ENCODE results near the gene ECI2.
A peak's percentile ranks its signal among the peaks of the same experiment; 100 is the strongest.

The ECI2 gene, protein sequence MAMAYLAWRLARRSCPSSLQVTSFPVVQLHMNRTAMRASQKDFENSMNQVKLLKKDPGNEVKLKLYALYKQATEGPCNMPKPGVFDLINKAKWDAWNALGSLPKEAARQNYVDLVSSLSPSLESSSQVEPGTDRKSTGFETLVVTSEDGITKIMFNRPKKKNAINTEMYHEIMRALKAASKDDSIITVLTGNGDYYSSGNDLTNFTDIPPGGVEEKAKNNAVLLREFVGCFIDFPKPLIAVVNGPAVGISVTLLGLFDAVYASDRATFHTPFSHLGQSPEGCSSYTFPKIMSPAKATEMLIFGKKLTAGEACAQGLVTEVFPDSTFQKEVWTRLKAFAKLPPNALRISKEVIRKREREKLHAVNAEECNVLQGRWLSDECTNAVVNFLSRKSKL

GRCh38 chr6:4134841-4135664 lies at the start of gene ECI2:
TSS of gene ECI2 (minus strand) at chr6:4135575. CDS start at chr6:4135560, 15 bp downstream.
- peak in 1 of 2 donors; percentile 11 for DNase-seq (ENCODE audit: low read depth in 1 of 2, low spot score in 1 of 2)

DNA sequence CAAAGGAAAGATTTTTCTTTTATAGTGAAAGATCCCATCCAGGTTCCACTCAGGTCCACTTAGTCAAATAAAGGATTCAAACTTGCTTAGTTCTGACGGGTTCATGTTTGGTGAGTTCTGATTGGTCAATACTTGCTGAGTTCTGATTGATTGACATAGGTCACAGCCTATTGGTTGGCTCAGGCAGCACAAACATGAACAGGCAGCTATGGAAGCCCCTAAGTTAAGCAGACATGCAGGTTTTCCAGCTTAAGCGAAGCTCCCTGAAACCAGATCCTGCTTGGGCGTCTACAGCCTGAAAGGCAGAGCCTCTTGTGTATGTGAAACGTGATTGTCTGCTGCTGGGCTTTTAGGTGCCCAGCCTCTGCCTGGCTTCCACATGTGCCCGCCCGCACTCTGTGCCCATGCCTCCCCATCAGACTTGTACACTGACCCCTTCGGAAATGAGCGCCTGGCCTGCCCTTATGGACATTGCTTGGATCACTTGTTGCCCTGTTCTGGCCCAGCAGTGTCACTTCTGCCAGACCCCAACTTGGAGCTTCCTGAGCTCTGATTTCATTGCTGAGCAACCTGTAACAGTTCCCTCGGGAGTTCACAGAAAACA lies 45.4 kb upstream of the ECI2 start:
- no peak for DNase-seq (ENCODE audit: low read depth in 1 of 2, low spot score in 1 of 2)

- DNase-seq (ENCODE audit: low read depth in 1 of 2, low spot score in 1 of 2) = no peak
Observed at GRCh38 chr6:4179960-4180651, 44.7 kb upstream of the ECI2 start.

GRCh38 chr6:4178737-4179333 lies 43.5 kb upstream of the ECI2 start:
- no peak for DNase-seq (ENCODE audit: low read depth in 1 of 2, low spot score in 1 of 2)

DNA sequence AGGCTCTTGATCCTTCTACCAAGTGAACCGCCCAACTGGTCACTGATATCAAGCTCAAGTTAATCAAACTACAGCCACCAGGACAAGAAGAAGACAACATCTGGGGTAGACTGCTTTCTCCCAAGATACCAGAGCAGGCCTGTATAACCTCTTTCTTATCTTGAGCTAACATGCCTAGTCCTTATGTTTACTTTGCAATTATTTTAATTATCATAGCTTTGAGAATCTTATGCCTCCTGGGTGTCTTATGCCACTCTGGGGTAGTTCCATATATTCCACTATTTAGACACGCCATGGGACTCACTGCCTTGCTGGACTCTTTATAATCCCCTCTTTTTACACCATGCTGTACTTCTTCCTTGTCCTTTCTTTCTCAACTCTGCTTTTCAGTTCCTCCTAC lies 41.5 kb upstream of the ECI2 start:
- no peak for DNase-seq (ENCODE audit: low read depth in 1 of 2, low spot score in 1 of 2)

- DNase-seq (ENCODE audit: low read depth in 1 of 2, low spot score in 1 of 2) = no peak
Observed at GRCh38 chr6:4174042-4174441, 38.7 kb upstream of the ECI2 start.

- no peak for DNase-seq (ENCODE audit: low read depth in 1 of 2, low spot score in 1 of 2)
Observed at GRCh38 chr6:4172368-4172767, 37.0 kb upstream of the ECI2 start.

GRCh38 chr6:4170297-4170696 lies 34.9 kb upstream of the ECI2 start:
- DNase-seq (ENCODE audit: low read depth in 1 of 2, low spot score in 1 of 2) = no peak

GRCh38 chr6:4169028-4169789 lies 33.8 kb upstream of the ECI2 start:
- DNase-seq (ENCODE audit: low read depth in 1 of 2, low spot score in 1 of 2) = no peak

- DNase-seq (ENCODE audit: low read depth in 1 of 2, low spot score in 1 of 2) = no peak
Observed at GRCh38 chr6:4167833-4168232, 32.5 kb upstream of the ECI2 start.

DNA sequence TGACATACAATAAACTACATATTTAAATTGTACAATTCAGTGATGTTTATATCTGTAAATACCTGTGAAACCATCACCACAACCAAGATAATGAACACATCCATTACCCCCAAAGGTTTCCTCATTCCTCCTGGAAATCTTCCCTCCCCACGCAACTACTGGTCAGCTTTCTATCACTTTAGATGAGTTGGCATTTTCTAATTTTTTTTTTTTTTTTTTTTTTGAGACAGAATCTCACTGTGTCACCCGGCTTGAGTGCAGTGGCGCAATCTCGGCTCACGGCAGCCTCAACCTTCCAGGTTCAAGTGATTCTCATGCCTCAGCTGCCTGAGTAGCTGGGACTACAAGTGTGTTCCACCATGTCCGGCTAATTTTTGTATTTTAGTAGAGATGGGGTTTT lies 31.7 kb upstream of the ECI2 start:
- no peak for DNase-seq (ENCODE audit: low read depth in 1 of 2, low spot score in 1 of 2)

DNA sequence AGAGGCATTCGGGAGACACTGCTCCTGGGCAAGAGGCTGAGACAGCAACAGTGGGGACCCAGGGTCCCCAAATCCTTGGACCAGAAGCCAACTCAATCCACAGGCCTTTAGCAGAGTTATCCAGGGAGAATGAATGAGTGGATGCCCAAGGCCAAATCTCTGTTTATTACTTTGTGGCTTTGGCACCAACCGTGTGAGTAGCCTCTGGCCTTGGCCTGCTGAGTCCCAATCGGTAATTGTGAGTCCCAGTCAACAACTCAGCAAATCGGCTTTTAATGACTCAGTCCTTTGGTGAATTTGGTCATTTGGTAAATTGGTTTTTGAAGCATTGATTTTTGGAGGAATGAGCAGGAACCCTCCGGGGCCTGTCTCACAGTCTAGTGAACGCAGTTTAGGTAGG lies 29.1 kb upstream of the ECI2 start:
- no peak for DNase-seq (ENCODE audit: low read depth in 1 of 2, low spot score in 1 of 2)

DNA sequence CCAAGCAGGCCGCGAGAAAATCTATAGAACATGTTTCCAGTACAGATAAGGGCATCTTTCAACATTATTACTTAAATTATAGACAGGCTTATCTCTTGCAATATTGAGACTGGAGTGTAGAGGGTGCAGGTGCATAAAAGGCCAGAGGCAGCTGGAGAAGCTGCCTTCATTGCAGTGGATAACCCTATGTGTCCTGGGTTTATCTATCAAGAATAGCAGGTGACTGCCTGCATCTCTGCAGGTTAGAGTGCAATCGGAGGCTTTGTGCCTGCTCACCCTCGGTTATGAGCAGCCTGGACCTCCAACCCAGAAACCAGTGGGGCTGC lies 28.7 kb upstream of the ECI2 start:
- no peak for DNase-seq (ENCODE audit: low read depth in 1 of 2, low spot score in 1 of 2)

DNA sequence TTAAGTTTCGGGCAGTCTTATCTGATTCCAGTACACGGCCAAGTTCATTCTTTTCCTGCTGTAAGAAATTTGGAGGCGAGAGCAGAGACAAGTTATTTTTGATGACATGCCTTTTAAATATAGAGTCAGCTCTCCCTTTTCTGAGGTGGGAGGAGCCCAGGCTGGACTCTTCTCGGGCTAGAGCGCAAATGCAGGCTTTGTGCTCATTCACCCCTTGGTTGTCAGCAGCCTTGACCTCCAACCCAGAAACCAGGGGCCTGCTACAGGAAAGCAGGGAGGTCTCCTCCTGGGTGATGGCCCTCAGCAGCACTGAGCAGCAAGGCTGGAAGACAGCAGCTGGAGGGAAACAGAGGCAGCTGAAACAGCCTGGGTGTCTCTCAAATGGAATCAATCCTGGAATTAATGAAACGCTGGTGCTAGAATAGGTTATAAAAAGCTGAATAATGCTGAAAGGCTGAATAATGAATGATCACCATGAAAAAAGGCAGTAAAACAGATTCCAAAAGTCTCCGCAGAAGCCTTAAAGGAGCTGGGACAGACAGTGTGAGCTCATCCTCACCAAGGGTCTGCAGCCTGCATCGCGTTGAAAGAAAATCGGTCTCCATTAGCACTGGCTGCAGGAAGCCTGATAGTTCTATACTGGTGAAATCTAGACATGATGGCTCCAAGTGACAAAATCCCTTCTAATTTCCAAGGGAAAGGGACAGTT lies 28.2 kb upstream of the ECI2 start:
- DNase-seq (ENCODE audit: low read depth in 1 of 2, low spot score in 1 of 2) = no peak

GRCh38 chr6:4162370-4162769 lies 27.0 kb upstream of the ECI2 start:
- no peak for DNase-seq (ENCODE audit: low read depth in 1 of 2, low spot score in 1 of 2)

- DNase-seq (ENCODE audit: low read depth in 1 of 2, low spot score in 1 of 2) = no peak
Observed at GRCh38 chr6:4159491-4159890, 24.1 kb upstream of the ECI2 start.

DNA sequence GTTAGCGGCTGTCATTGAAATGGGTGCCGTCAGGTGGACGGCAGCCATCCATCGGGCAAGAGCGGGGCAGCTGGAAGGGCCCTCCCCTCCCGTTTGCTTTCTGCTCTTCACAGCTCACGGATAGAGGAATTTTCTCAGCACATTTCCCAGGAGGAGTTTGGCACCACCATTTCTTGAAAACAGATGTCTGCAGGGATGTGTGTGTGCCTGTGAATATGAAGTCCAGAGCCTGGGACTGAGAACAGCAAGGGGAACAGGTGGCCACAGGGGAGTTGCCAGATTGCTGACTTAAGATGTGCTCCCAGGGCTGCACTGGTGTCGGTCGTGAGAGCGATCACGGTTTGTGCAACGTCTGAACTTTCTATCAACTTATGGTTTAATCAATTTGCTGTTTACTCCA lies 22.1 kb upstream of the ECI2 start:
- no peak for DNase-seq (ENCODE audit: low read depth in 1 of 2, low spot score in 1 of 2)

DNA sequence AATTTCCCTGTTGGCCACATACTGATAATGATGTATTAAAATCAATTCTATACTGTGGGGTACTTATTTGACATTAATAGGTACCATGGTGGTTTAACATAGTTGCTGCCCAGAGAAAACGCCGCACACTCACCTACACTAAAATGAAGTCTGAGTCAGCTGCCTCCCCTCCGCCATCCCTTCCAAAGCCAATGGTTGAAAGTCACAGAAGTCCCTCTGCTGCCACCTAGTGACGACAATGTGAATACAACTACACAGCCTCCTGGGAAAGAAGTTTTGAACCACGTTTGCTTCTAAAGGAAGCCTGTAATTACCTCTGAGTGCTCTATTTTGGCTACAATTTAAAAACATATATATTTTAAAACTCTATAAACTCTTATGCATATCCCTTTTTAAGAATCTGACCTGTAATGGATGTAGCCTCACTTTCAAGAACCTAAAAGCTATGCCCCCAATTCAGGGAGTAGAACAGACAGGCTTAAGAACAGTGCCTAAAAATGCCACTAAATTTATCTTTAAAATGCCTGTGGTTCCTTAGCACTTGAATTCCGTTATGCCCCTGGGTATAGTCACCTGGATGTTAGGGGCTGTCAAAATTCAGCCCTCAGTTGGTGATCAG lies 20.6 kb upstream of the ECI2 start:
- DNase-seq (ENCODE audit: low read depth in 1 of 2, low spot score in 1 of 2) = peak; percentile 65 to 83

- no peak for DNase-seq (ENCODE audit: low read depth in 1 of 2, low spot score in 1 of 2)
Observed at GRCh38 chr6:4153514-4153985, 18.2 kb upstream of the ECI2 start.
